Neural progenitor cell (in vitro differentiated cells): ENCODE measurements around the gene ZDHHC8. TPM values are rescaled to one million over a fixed set of nuclear protein-coding genes. Genes with fewer than 3 reads are reported as not detected.
A peak's percentile ranks its signal among the peaks of the same experiment; 100 is the strongest.

ENCODE experiments used
- DNase-seq: peaks from one replicate; pipeline ENCODE4 v3.0.0-alpha.2; 2016; ENCODE audit warnings: low spot score
- H2AFZ ChIP-seq: fragments of 200-600 bp; sonication (generic); replicated peaks from 2 replicates; pipeline ENCODE4 v1.6.1; 2016; ENCODE audit warnings: antibody characterized with exemption
- H3F3A ChIP-seq: fragments of 200-600 bp; sonication (generic); 2 replicates; pipeline ENCODE4 v1.6.1; 2016; ENCODE audit warnings: antibody characterized with exemption, low read depth
- H3K27ac ChIP-seq: fragments of 200-600 bp; sonication (generic); 2 replicates; pipeline ENCODE4 v1.5.1; 2016; ENCODE audit warnings: mild to moderate bottlenecking
- H3K27me3 ChIP-seq: fragments of 200-600 bp; sonication (generic); 2 replicates; pipeline ENCODE4 v1.6.1; 2016; ENCODE audit warnings: mild to moderate bottlenecking, moderate library complexity
- H3K36me3 ChIP-seq: fragments of 200-600 bp; sonication (generic); 2 replicates; pipeline ENCODE4 v1.5.1; 2016
- H3K4me1 ChIP-seq: fragments of 200-600 bp; sonication (generic); 2 replicates; pipeline ENCODE4 v1.6.1; 2016; ENCODE audit warnings: mixed run types
- H3K4me2 ChIP-seq: fragments of 200-600 bp; sonication (generic); 2 replicates; pipeline ENCODE4 v1.6.1; 2016
- H3K4me3 ChIP-seq: fragments of 200-600 bp; sonication (generic); 2 replicates; pipeline ENCODE4 v1.5.1; 2016
- H3K79me2 ChIP-seq: fragments of 200-600 bp; sonication (generic); 2 replicates; pipeline ENCODE4 v1.6.1; 2016; ENCODE audit warnings: low read depth
- H3K9ac ChIP-seq: fragments of 200-600 bp; sonication (generic); 2 replicates; pipeline ENCODE4 v1.6.1; 2016
- H3K9me3 ChIP-seq: fragments of 200-600 bp; sonication (generic); 2 replicates; pipeline ENCODE4 v1.5.1; 2016; ENCODE audit warnings: low read depth
- H4K20me1 ChIP-seq: fragments of 200-600 bp; sonication (generic); 2 replicates; pipeline ENCODE4 v1.6.1; 2016; ENCODE audit warnings: low read depth
- H3K27ac Mint-ChIP-seq: 3 replicates; pipeline ENCODE4 v1.8.0; 2021; ENCODE audit warnings: mixed read lengths
- H3K27me3 Mint-ChIP-seq: 2 replicates; pipeline ENCODE4 v1.8.0; 2022; ENCODE audit warnings: low read depth, mild to moderate bottlenecking, inconsistent platforms, moderate library complexity, mixed read lengths; ENCODE audit not compliant: insufficient read depth
- H3K36me3 Mint-ChIP-seq: 3 replicates; pipeline ENCODE4 v1.8.0; 2021; ENCODE audit warnings: mixed read lengths
- H3K4me1 Mint-ChIP-seq: 3 replicates; pipeline ENCODE4 v1.8.0; 2021; ENCODE audit warnings: mixed read lengths
- H3K4me3 Mint-ChIP-seq: 3 replicates; pipeline ENCODE4 v1.8.0; 2021; ENCODE audit warnings: mild to moderate bottlenecking, moderate library complexity, mixed read lengths
- H3K9me3 Mint-ChIP-seq: 3 replicates; pipeline ENCODE4 v1.8.0; 2020; ENCODE audit warnings: mixed read lengths
- EZH2 ChIP-seq: fragments of 200-600 bp; sonication (generic); IDR thresholded peaks from 2 replicates; pipeline ENCODE4 v1.6.1; 2017; ENCODE audit warnings: antibody characterized with exemption, mild to moderate bottlenecking, moderate library complexity
- EZH2phosphoT487 ChIP-seq: fragments of 200-600 bp; sonication (generic); IDR thresholded peaks from 2 replicates; pipeline ENCODE4 v1.6.1; 2017; ENCODE audit warnings: antibody characterized with exemption
- total RNA-seq: library from RNA; depleted of rRNA; stranded (reverse); fragments of >200 nt; gene quantifications from 2 replicates; pipeline ENCODE4 v1.2.3, GENCODE V29; 2015; ENCODE audit warnings: low replicate concordance
- TF ChIP-seq, protein P1 (sequence below): fragments of 200-600 bp; sonication (generic); IDR thresholded peaks from 2 replicates; pipeline ENCODE4 v1.5.1; 2017; ENCODE audit warnings: antibody characterized with exemption, mild to moderate bottlenecking

The ZDHHC8 gene
- total RNA-seq, 1 donor from 2014 or later, result 7.1 TPM

DNA sequence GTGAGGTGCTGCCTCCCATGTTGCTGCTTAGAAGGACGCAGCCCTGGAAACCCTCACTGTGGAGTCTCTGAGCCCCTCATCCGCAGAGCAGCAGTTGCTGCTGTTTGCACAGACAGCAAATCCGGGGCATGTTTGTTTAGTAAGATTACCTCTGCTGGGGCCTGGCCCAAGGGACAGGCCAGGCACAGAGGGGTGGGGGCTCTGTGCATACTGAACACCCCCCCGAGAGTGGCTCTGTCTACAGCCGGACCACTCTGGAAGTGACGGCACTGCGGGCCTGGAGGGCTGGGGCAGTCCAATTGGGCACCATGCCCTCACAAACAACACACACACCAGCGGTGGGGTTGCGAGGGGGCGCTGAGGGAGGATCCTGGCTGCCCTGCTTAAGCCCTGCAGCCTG, 42.2 kb downstream of the ZDHHC8 start:
- H3K4me1 Mint-ChIP-seq, result peaks cover 13% of the 10 kb centered on the region
- H3K4me3 Mint-ChIP-seq, result no peak overlapping the region
- Histone ChIP-seq H3K36me3 (no peaks in the 10 kb centered on the region), H3K9ac (no peak overlapping the region), H3K4me1 (no peaks in the 10 kb centered on the region), H4K20me1 (no peaks in the 10 kb centered on the region), H3K79me2 (no peaks in the 10 kb centered on the region), H3K4me3 (no peak overlapping the region), H3K27me3 (no peaks in the 10 kb centered on the region), H3K9me3 (no peaks in the 10 kb centered on the region), H3F3A (no peaks in the 10 kb centered on the region), H3K27ac (no peak overlapping the region), H2AFZ (no peak overlapping the region), H3K4me2 (no peak overlapping the region)
- H3K27ac Mint-ChIP-seq, result no peak overlapping the region
- peak; percentile 31 for DNase-seq
- H3K36me3 Mint-ChIP-seq, result no peaks in the 10 kb centered on the region
- TF ChIP-seq, protein P1, sequence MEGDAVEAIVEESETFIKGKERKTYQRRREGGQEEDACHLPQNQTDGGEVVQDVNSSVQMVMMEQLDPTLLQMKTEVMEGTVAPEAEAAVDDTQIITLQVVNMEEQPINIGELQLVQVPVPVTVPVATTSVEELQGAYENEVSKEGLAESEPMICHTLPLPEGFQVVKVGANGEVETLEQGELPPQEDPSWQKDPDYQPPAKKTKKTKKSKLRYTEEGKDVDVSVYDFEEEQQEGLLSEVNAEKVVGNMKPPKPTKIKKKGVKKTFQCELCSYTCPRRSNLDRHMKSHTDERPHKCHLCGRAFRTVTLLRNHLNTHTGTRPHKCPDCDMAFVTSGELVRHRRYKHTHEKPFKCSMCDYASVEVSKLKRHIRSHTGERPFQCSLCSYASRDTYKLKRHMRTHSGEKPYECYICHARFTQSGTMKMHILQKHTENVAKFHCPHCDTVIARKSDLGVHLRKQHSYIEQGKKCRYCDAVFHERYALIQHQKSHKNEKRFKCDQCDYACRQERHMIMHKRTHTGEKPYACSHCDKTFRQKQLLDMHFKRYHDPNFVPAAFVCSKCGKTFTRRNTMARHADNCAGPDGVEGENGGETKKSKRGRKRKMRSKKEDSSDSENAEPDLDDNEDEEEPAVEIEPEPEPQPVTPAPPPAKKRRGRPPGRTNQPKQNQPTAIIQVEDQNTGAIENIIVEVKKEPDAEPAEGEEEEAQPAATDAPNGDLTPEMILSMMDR, result no peak
- TF ChIP-seq EZH2phosphoT487, result no peak
- TF ChIP-seq EZH2, result no peak
- peaks cover 7% of the 10 kb centered on the region for H3K27me3 Mint-ChIP-seq
- no peaks in the 10 kb centered on the region for H3K9me3 Mint-ChIP-seq

DNA sequence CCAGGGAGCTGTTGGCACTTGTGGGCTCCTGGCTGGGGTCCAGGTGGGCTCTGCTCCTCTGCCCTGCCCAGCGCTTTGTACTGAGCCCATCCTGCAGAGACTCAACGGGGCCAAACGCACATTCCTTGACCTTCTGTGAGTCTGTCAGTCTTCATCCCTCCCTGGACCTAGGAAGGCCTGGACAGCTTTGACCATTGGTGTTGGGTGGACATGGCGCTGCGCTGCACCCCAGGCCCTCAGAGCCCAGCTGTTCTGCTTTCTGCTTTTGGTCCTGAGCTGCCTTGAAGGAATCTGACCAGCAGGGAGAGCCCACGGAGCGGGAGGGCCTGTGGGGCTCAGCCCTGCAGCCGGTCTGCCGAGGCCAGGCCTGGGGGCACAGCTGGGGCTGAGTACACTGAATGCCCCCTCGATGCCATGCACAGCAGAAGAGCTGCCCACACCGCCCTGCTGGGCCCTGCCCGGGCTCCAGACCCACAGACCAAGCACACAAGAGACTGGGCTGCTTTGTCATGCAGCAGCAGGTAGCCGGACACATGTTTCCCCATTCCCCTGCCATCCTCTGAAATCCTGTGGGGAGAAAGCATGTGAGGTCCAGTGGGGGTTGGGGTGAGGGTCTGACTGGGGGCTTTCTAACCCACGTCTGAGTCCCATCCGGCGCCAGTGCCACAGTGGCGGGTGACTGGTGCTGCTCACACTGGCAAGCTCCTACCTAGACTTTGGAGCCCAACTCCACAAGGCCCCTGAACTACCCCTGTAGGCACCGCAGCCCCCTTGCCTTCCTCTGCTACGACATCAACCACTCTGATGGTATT, 43.4 kb downstream of the ZDHHC8 start:
- Histone ChIP-seq H3F3A (no peaks in the 10 kb centered on the region), H3K27me3 (no peaks in the 10 kb centered on the region), H3K27ac (no peak overlapping the region), H3K4me1 (no peaks in the 10 kb centered on the region), H3K36me3 (no peaks in the 10 kb centered on the region), H2AFZ (no peak overlapping the region), H3K79me2 (no peaks in the 10 kb centered on the region), H3K9ac (no peak overlapping the region), H3K9me3 (no peaks in the 10 kb centered on the region), H4K20me1 (no peaks in the 10 kb centered on the region), H3K4me3 (no peak overlapping the region), H3K4me2 (no peak overlapping the region)
- no peak overlapping the region for H3K27ac Mint-ChIP-seq
- H3K9me3 Mint-ChIP-seq, result no peaks in the 10 kb centered on the region
- TF ChIP-seq, protein P1, result peak; percentile 44
- TF ChIP-seq EZH2phosphoT487 (no peak), EZH2 (no peak)
- H3K4me1 Mint-ChIP-seq, result peaks cover 13% of the 10 kb centered on the region
- no peaks in the 10 kb centered on the region for H3K36me3 Mint-ChIP-seq
- H3K4me3 Mint-ChIP-seq, result no peak overlapping the region
- peaks cover 7% of the 10 kb centered on the region for H3K27me3 Mint-ChIP-seq
- DNase-seq, result peak; percentile 62

DNA sequence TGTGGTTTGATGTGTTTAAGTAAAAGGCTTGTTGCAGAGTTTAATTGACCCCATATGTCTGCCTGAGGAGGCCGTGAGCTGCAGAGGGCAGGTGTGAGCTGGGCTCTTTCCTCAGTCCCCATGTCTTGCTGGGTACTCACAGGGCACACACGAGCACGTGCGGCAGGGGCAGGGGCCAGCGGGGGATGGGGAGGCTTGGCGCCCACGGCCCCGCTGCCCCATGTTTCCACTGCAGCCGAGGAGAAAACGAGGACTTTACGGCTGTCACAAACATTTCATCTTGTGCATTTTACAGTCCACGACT, 43.9 kb downstream of the ZDHHC8 start:
- Histone ChIP-seq H2AFZ (no peak overlapping the region), H4K20me1 (no peaks in the 10 kb centered on the region), H3K4me1 (no peaks in the 10 kb centered on the region), H3K4me3 (no peak overlapping the region), H3K9me3 (no peaks in the 10 kb centered on the region), H3K27ac (no peak overlapping the region), H3K4me2 (no peak overlapping the region), H3F3A (no peaks in the 10 kb centered on the region), H3K36me3 (no peaks in the 10 kb centered on the region), H3K27me3 (no peaks in the 10 kb centered on the region), H3K9ac (no peak overlapping the region), H3K79me2 (no peaks in the 10 kb centered on the region)
- Mint-ChIP-seq H3K27ac (no peak overlapping the region), H3K27me3 (peaks cover 7% of the 10 kb centered on the region), H3K4me1 (peaks cover 11% of the 10 kb centered on the region), H3K4me3 (no peak overlapping the region), H3K9me3 (no peaks in the 10 kb centered on the region), H3K36me3 (no peaks in the 10 kb centered on the region)
- no peak for DNase-seq
- TF ChIP-seq EZH2 (no peak), EZH2phosphoT487 (no peak)
- TF ChIP-seq, protein P1, result no peak
